ENCODE results near the gene C14orf119.

DNA sequence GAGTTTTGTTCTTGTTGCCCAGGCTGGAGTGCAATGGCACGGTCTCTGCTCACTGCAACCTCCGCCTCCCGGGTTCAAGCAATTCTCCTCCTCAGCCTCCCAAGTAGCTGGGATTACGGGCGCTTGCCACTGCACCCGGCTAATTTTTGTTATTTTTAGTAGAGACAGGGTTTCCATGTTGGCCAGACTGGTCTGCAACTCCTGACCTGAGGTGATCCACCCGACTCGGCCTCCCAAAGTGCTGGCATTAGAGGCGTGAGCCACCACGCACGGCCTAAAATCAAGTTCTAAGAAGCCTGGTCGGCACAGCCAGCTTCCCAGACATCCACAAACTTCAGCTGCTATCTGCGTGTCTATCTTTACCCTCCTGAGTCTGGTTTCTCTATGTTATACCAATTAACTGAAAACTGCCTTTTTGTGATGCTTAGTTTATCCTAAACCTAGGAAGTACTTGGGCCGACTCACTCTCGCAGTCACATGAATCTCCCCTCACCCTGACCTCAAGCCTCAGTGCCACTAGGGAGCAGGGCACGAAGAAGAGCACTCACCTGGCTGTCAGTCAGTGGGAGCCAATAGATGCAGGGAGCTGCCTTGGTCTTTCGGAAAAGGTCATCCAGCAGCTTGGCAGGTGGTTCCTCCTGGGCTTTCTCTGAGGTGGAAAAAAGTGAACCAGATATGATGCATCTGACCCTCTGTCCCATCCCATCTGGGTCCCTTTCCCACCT is 34.6 kb upstream of the C14orf119 start:
- TF ChIP-seq, protein P1, sequence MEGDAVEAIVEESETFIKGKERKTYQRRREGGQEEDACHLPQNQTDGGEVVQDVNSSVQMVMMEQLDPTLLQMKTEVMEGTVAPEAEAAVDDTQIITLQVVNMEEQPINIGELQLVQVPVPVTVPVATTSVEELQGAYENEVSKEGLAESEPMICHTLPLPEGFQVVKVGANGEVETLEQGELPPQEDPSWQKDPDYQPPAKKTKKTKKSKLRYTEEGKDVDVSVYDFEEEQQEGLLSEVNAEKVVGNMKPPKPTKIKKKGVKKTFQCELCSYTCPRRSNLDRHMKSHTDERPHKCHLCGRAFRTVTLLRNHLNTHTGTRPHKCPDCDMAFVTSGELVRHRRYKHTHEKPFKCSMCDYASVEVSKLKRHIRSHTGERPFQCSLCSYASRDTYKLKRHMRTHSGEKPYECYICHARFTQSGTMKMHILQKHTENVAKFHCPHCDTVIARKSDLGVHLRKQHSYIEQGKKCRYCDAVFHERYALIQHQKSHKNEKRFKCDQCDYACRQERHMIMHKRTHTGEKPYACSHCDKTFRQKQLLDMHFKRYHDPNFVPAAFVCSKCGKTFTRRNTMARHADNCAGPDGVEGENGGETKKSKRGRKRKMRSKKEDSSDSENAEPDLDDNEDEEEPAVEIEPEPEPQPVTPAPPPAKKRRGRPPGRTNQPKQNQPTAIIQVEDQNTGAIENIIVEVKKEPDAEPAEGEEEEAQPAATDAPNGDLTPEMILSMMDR (IDR thresholded peaks at IDR 0.05; ENCODE audit: low read depth, low read length, poor library complexity, severe bottlenecking), result no peak
- no peak for TF ChIP-seq EZH2phosphoT487 (IDR thresholded peaks at IDR 0.05; ENCODE audit: borderline replicate concordance, low read length)
